ENCODE measurements around the gene PDXK. TPM values are rescaled to one million over a fixed set of nuclear protein-coding genes. Genes with fewer than 3 reads are reported as not detected.

Gene PDXK
- total RNA-seq, 1 donor from 2014 or later, result 54.0 TPM

DNA sequence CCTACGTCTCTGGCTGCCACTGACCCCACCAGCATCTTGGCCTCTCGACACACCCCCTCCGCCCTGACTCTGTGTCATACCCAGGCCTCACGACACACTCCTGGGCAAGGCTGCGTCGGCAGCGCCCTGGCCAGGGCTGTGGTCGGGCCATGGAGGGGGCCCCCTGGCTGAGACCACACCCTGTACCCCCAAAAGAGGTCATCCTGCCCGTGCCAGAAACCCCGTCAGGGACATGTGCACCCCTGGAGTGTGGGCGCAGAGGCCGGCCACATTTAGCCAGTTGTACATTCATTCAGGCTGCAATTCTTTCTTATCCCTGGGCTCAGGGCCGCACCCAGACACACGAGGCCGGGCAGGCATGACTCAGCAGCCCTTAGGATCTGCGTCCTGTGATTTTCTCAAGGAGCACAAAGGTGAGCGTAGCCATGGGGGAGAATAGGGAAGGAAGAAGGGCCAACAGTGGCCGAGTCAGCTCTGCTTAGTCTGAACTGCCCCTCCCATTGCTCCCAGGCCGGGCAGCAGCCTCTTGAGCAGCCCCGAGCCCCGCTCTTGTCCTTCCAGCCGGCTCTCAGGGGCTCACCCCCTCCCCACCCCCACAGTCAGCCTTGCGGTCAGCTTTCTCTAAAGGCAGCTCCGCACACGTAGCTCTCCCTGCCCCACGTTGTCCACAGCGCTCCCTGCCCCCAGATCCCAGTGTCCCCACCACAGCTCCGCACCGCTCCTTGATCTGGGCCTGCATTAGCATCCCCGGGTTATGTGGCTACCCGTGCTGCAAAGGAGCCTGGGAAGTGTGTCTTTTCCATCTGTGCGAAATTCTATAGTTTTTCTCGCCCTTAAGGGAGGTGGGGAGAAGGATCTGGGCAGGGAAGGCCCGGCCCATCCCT, 49.3 kb downstream of the PDXK start:
- peaks cover 4% of the 10 kb centered on the region for H3K36me3 Mint-ChIP-seq
- no peaks in the 10 kb centered on the region for H3K79me2 ChIP-seq (ENCODE audit: low read depth)
- H3K9me3 Mint-ChIP-seq, result no peaks in the 10 kb centered on the region
- H3K27ac Mint-ChIP-seq, result peak overlapping the region; percentile 96
- peak; percentile 41 for DNase-seq (ENCODE audit: low spot score)
- H3K4me3 ChIP-seq, result no peak overlapping the region
- peaks cover 11% of the 10 kb centered on the region for H3K27me3 Mint-ChIP-seq (ENCODE audit: insufficient read depth, low read depth)
- H3K4me1 Mint-ChIP-seq, result peaks cover 32% of the 10 kb centered on the region
- peaks cover 19% of the 10 kb centered on the region for H3F3A ChIP-seq (ENCODE audit: low read depth)
- H3K4me2 ChIP-seq, result no peak overlapping the region
- peak overlapping the region; percentile 31 for H3K27ac ChIP-seq
- H3K9ac ChIP-seq, result no peak overlapping the region
- H2AFZ ChIP-seq (replicated peaks), result peak overlapping the region; percentile 90
- no peaks in the 10 kb centered on the region for H3K9me3 ChIP-seq (ENCODE audit: low read depth)
- H3K27me3 ChIP-seq, result no peaks in the 10 kb centered on the region
- TF ChIP-seq EZH2phosphoT487 (IDR thresholded peaks at IDR 0.05), result no peak
- TF ChIP-seq, protein P1, sequence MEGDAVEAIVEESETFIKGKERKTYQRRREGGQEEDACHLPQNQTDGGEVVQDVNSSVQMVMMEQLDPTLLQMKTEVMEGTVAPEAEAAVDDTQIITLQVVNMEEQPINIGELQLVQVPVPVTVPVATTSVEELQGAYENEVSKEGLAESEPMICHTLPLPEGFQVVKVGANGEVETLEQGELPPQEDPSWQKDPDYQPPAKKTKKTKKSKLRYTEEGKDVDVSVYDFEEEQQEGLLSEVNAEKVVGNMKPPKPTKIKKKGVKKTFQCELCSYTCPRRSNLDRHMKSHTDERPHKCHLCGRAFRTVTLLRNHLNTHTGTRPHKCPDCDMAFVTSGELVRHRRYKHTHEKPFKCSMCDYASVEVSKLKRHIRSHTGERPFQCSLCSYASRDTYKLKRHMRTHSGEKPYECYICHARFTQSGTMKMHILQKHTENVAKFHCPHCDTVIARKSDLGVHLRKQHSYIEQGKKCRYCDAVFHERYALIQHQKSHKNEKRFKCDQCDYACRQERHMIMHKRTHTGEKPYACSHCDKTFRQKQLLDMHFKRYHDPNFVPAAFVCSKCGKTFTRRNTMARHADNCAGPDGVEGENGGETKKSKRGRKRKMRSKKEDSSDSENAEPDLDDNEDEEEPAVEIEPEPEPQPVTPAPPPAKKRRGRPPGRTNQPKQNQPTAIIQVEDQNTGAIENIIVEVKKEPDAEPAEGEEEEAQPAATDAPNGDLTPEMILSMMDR (IDR thresholded peaks at IDR 0.05), result no peak
- no peak for TF ChIP-seq EZH2 (IDR thresholded peaks at IDR 0.05)
- peaks cover 16% of the 10 kb centered on the region for H3K4me1 ChIP-seq
- H3K4me3 Mint-ChIP-seq, result peak overlapping the region; percentile 24
- H4K20me1 ChIP-seq (ENCODE audit: low read depth), result no peaks in the 10 kb centered on the region
- no peaks in the 10 kb centered on the region for H3K36me3 ChIP-seq

DNA sequence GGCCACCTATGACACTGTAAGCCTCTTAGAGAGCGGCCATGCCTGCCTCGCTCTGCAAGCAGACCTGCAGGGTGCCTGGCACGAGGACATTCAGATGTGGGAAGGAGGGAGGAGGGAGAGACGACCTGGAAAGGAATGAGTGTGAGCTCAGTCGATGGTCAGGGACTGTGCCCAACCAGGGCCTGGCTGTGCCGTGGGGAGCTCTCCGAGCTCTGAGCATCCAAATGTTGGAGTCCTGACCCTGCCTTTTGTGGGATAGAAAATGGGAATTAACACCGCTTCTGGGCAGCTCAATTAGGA, 49.9 kb downstream of the PDXK start:
- Histone ChIP-seq H2AFZ (replicated peaks) (peak overlapping the region; percentile 90), H3F3A (ENCODE audit: low read depth) (peaks cover 19% of the 10 kb centered on the region), H3K9ac (no peak overlapping the region), H3K9me3 (ENCODE audit: low read depth) (no peaks in the 10 kb centered on the region), H3K79me2 (ENCODE audit: low read depth) (no peaks in the 10 kb centered on the region), H4K20me1 (ENCODE audit: low read depth) (no peaks in the 10 kb centered on the region), H3K27me3 (no peaks in the 10 kb centered on the region), H3K4me1 (peaks cover 16% of the 10 kb centered on the region), H3K36me3 (no peaks in the 10 kb centered on the region), H3K4me3 (no peak overlapping the region), H3K27ac (no peak overlapping the region), H3K4me2 (no peak overlapping the region)
- Mint-ChIP-seq H3K36me3 (peaks cover 3% of the 10 kb centered on the region), H3K4me3 (peak overlapping the region; percentile 24), H3K4me1 (peaks cover 32% of the 10 kb centered on the region), H3K9me3 (no peaks in the 10 kb centered on the region), H3K27ac (peak overlapping the region; percentile 96), H3K27me3 (ENCODE audit: insufficient read depth, low read depth) (peaks cover 14% of the 10 kb centered on the region)
- peak; percentile 51 for DNase-seq (ENCODE audit: low spot score)
- TF ChIP-seq, protein P1 (IDR thresholded peaks at IDR 0.05), result no peak
- TF ChIP-seq EZH2phosphoT487 (IDR thresholded peaks at IDR 0.05) (no peak), EZH2 (IDR thresholded peaks at IDR 0.05) (no peak)

- Histone ChIP-seq H3K9ac (no peak overlapping the region), H3K4me2 (no peak overlapping the region), H3K27me3 (no peaks in the 10 kb centered on the region), H3K79me2 (ENCODE audit: low read depth) (no peaks in the 10 kb centered on the region), H3K4me3 (no peak overlapping the region), H3K27ac (no peak overlapping the region), H3F3A (ENCODE audit: low read depth) (peaks cover 22% of the 10 kb centered on the region), H3K36me3 (no peaks in the 10 kb centered on the region), H2AFZ (replicated peaks) (no peak overlapping the region), H4K20me1 (ENCODE audit: low read depth) (no peaks in the 10 kb centered on the region), H3K9me3 (ENCODE audit: low read depth) (no peaks in the 10 kb centered on the region), H3K4me1 (peaks cover 16% of the 10 kb centered on the region)
- Mint-ChIP-seq H3K4me1 (peaks cover 32% of the 10 kb centered on the region), H3K36me3 (peaks cover 6% of the 10 kb centered on the region), H3K27ac (peak overlapping the region; percentile 96), H3K4me3 (peak overlapping the region; percentile 13), H3K27me3 (ENCODE audit: insufficient read depth, low read depth) (peaks cover 14% of the 10 kb centered on the region), H3K9me3 (no peaks in the 10 kb centered on the region)
- DNase-seq (ENCODE audit: low spot score), result no peak
- TF ChIP-seq, protein P1 (IDR thresholded peaks at IDR 0.05), result no peak
- no peak for TF ChIP-seq EZH2phosphoT487 (IDR thresholded peaks at IDR 0.05)
- no peak for TF ChIP-seq EZH2 (IDR thresholded peaks at IDR 0.05)
Observed at GRCh38 chr21:43769325-43769958, 50.5 kb downstream of the PDXK start.
